Measurements from ENCODE around the gene CMIP.

The CMIP gene

GRCh38 chr16:81546781-81547180, 102.2 kb downstream of the CMIP start:
- no peak overlapping the region for H3K4me2 ChIP-seq (ENCODE audit: low read depth, low read length, poor library complexity, severe bottlenecking)
- H3K27me3 ChIP-seq (ENCODE audit: low read length): no peaks in the 10 kb centered on the region
- no peak overlapping the region for H3K4me3 ChIP-seq (ENCODE audit: insufficient read depth, low read length, poor library complexity, severe bottlenecking)
- no peaks in the 10 kb centered on the region for H3K9me3 ChIP-seq (ENCODE audit: insufficient read depth, low read length)
- H3K27ac ChIP-seq (ENCODE audit: low read depth, low read length): no peak overlapping the region
- no peak overlapping the region for H2AFZ ChIP-seq (ENCODE audit: low read depth, low read length, severe bottlenecking)
- H3K9me2 ChIP-seq (replicated peaks; ENCODE audit: insufficient read depth, low read length): no peaks in the 10 kb centered on the region
- TF ChIP-seq CTCF (IDR thresholded peaks at IDR 0.05; ENCODE audit: insufficient read depth, low read length, poor library complexity, severe bottlenecking) (no peak), EZH2phosphoT487 (conservative IDR thresholded peaks at IDR 0.05; ENCODE audit: low read length) (no peak)
- no peaks in the 10 kb centered on the region for H3F3A ChIP-seq (ENCODE audit: insufficient read depth)
- no peaks in the 10 kb centered on the region for H3K36me3 ChIP-seq (ENCODE audit: low read length)
- H3K9ac ChIP-seq (ENCODE audit: low read length): no peak overlapping the region
- H4K20me1 ChIP-seq (ENCODE audit: low read depth, low read length): no peaks in the 10 kb centered on the region
- peaks cover 22% of the 10 kb centered on the region for H3K79me2 ChIP-seq (ENCODE audit: insufficient read depth, low read length)

GRCh38 chr16:81547194-81547938, 102.8 kb downstream of the CMIP start:
- peaks cover 19% of the 10 kb centered on the region for H3K79me2 ChIP-seq (ENCODE audit: insufficient read depth, low read length)

GRCh38 chr16:81547939-81548216, 103.3 kb downstream of the CMIP start:
- H2AFZ ChIP-seq (ENCODE audit: low read depth, low read length, severe bottlenecking): no peak overlapping the region
- no peak overlapping the region for H3K27ac ChIP-seq (ENCODE audit: low read depth, low read length)
- H3K4me3 ChIP-seq (ENCODE audit: insufficient read depth, low read length, poor library complexity, severe bottlenecking): no peak overlapping the region
- no peaks in the 10 kb centered on the region for H3F3A ChIP-seq (ENCODE audit: insufficient read depth)
- no peaks in the 10 kb centered on the region for H3K9me2 ChIP-seq (replicated peaks; ENCODE audit: insufficient read depth, low read length)
- H3K9ac ChIP-seq (ENCODE audit: low read length): no peak overlapping the region
- no peaks in the 10 kb centered on the region for H3K36me3 ChIP-seq (ENCODE audit: low read length)
- peaks cover 19% of the 10 kb centered on the region for H3K79me2 ChIP-seq (ENCODE audit: insufficient read depth, low read length)
- H4K20me1 ChIP-seq (ENCODE audit: low read depth, low read length): no peaks in the 10 kb centered on the region
- H3K9me3 ChIP-seq (ENCODE audit: insufficient read depth, low read length): no peaks in the 10 kb centered on the region
- no peaks in the 10 kb centered on the region for H3K27me3 ChIP-seq (ENCODE audit: low read length)
- no peak for TF ChIP-seq CTCF (IDR thresholded peaks at IDR 0.05; ENCODE audit: insufficient read depth, low read length, poor library complexity, severe bottlenecking)
- TF ChIP-seq EZH2phosphoT487 (conservative IDR thresholded peaks at IDR 0.05; ENCODE audit: low read length): no peak
- H3K4me2 ChIP-seq (ENCODE audit: low read depth, low read length, poor library complexity, severe bottlenecking): no peak overlapping the region

More at GRCh38 chr16:81547194-81547938, 102.8 kb downstream of the CMIP start:
- Histone ChIP-seq H2AFZ (ENCODE audit: low read depth, low read length, severe bottlenecking) (no peak overlapping the region), H3K4me2 (ENCODE audit: low read depth, low read length, poor library complexity, severe bottlenecking) (no peak overlapping the region), H4K20me1 (ENCODE audit: low read depth, low read length) (no peaks in the 10 kb centered on the region), H3K27me3 (ENCODE audit: low read length) (no peaks in the 10 kb centered on the region), H3K27ac (ENCODE audit: low read depth, low read length) (no peak overlapping the region), H3K9me3 (ENCODE audit: insufficient read depth, low read length) (no peaks in the 10 kb centered on the region), H3K36me3 (ENCODE audit: low read length) (no peaks in the 10 kb centered on the region), H3K4me3 (ENCODE audit: insufficient read depth, low read length, poor library complexity, severe bottlenecking) (no peak overlapping the region), H3K9ac (ENCODE audit: low read length) (no peak overlapping the region), H3K9me2 (replicated peaks; ENCODE audit: insufficient read depth, low read length) (no peaks in the 10 kb centered on the region), H3F3A (ENCODE audit: insufficient read depth) (no peaks in the 10 kb centered on the region)
- TF ChIP-seq EZH2phosphoT487 (conservative IDR thresholded peaks at IDR 0.05; ENCODE audit: low read length) (no peak), CTCF (IDR thresholded peaks at IDR 0.05; ENCODE audit: insufficient read depth, low read length, poor library complexity, severe bottlenecking) (no peak)
